HEK293 (cell line): ENCODE results near the gene PHTF1.

ENCODE experiments used
- BCL6B ChIP-seq: fragments of 450-650 bp; formaldehyde crosslinking; IDR thresholded peaks from 2 replicates; pipeline ENCODE4 v1.5.1; 2017; ENCODE audit warnings: missing biosample characterization, missing genetic modification characterization
- CTCF ChIP-seq: fragments of 450-650 bp; formaldehyde crosslinking; IDR thresholded peaks from 2 replicates; pipeline ENCODE4 v1.5.1; 2016; ENCODE audit warnings: missing biosample characterization, missing genetic modification characterization
- REST ChIP-seq: fragments of 450-650 bp; formaldehyde crosslinking; IDR thresholded peaks from 2 replicates; pipeline ENCODE4 v1.5.1; 2016; ENCODE audit warnings: missing biosample characterization, missing genetic modification characterization
- TCF7L2 ChIP-seq: IDR thresholded peaks from 2 replicates; pipeline ENCODE4 v1.6.1; 2011; ENCODE audit warnings: low read depth, mild to moderate bottlenecking, inconsistent platforms, low read length, moderate library complexity, borderline replicate concordance
- ZNF10 ChIP-seq: fragments of 450-650 bp; formaldehyde crosslinking; IDR thresholded peaks from 2 replicates; pipeline ENCODE4 v1.5.1; 2017; ENCODE audit warnings: missing biosample characterization, missing genetic modification characterization
- ZSCAN16 ChIP-seq: fragments of 450-650 bp; formaldehyde crosslinking; IDR thresholded peaks from 2 replicates; pipeline ENCODE4 v1.5.1; 2016; ENCODE audit warnings: missing biosample characterization, missing genetic modification characterization

- TF ChIP-seq TCF7L2, result no peak
- TF ChIP-seq CTCF (tag by site-specific recombination), result no peak
- no peak for TF ChIP-seq REST (tag by site-specific recombination)
- no peak for TF ChIP-seq BCL6B (tag by site-specific recombination)
- no peak for TF ChIP-seq ZSCAN16 (tag by site-specific recombination)
- no peak for TF ChIP-seq ZNF10 (tag by site-specific recombination)
These were observed 93.2 kb downstream of the PHTF1 start for GRCh38 chr1:113666126-113666525.
